SK-N-SH treated with all-trans-retinoic acid at 6 μM for 48 hours (cell line): Measurements from ENCODE around the gene TMPRSS11F.

Experiments used
- ATAC-seq: fragments of 200-7000 bp; cut with Tn5 transposase; 3 replicates; pipeline ENCODE4 v1.9.1; 2020; ENCODE audit warnings: mild to moderate bottlenecking, moderate library complexity
- ARNTL ChIP-seq: fragments of 450-650 bp; formaldehyde crosslinking; IDR thresholded peaks from 2 replicates; pipeline ENCODE4 v1.5.0; 2020; ENCODE audit warnings: low read depth, mild to moderate bottlenecking, moderate library complexity, borderline replicate concordance
- BACH2 ChIP-seq: fragments of 250-450 bp; sonication (Bioruptor Pico); IDR thresholded peaks from 2 replicates; pipeline ENCODE4 v1.9.0; 2021; ENCODE audit warnings: mild to moderate bottlenecking, borderline replicate concordance
- CSDC2 ChIP-seq: fragments of 250-450 bp; sonication (Bioruptor Pico); IDR thresholded peaks from 2 replicates; pipeline ENCODE4 v1.5.0; 2020; ENCODE audit warnings: mild to moderate bottlenecking, moderate library complexity
- ESRRG ChIP-seq: fragments of 250-450 bp; sonication (Bioruptor Pico); IDR thresholded peaks from 2 replicates; pipeline ENCODE4 v1.6.1; 2021; ENCODE audit warnings: mild to moderate bottlenecking
- GLIS3 ChIP-seq: fragments of 250-450 bp; sonication (Bioruptor Pico); IDR thresholded peaks from 2 replicates; pipeline ENCODE4 v1.5.0; 2020; ENCODE audit warnings: mild to moderate bottlenecking, moderate library complexity
- ISL1 ChIP-seq: fragments of 250-450 bp; sonication (Bioruptor Pico); IDR thresholded peaks from 2 replicates; pipeline ENCODE4 v2.1.2; 2022; ENCODE audit warnings: mild to moderate bottlenecking, moderate library complexity
- OSR1 ChIP-seq: fragments of 250-450 bp; sonication (Bioruptor Pico); IDR thresholded peaks from 2 replicates; pipeline ENCODE4 v1.8.0; 2022; ENCODE audit warnings: moderate library complexity, mild to moderate bottlenecking, inconsistent platforms
- PPARA ChIP-seq: fragments of 250-450 bp; sonication (Bioruptor Pico); IDR thresholded peaks from 2 replicates; pipeline ENCODE4 v1.5.0; 2020; ENCODE audit warnings: mild to moderate bottlenecking, borderline replicate concordance
- RARB ChIP-seq: fragments of 250-450 bp; sonication (Bioruptor Pico); IDR thresholded peaks from 2 replicates; pipeline ENCODE4 v1.8.0; 2021; ENCODE audit warnings: mild to moderate bottlenecking, moderate library complexity
- SNAI2 ChIP-seq: fragments of 250-450 bp; sonication (Bioruptor Pico); IDR thresholded peaks from 2 replicates; pipeline ENCODE4 v1.5.0; 2020; ENCODE audit warnings: mild to moderate bottlenecking, moderate library complexity
- TCF4 ChIP-seq: fragments of 250-450 bp; sonication (Bioruptor Pico); IDR thresholded peaks from 2 replicates; pipeline ENCODE4 v1.8.0; 2021; ENCODE audit warnings: mild to moderate bottlenecking, moderate library complexity, borderline replicate concordance
- TOX ChIP-seq: fragments of 250-450 bp; sonication (Bioruptor Pico); IDR thresholded peaks from 2 replicates; pipeline ENCODE4 v1.8.0; 2021; ENCODE audit warnings: mild to moderate bottlenecking, moderate library complexity, borderline replicate concordance
- ZC3H10 ChIP-seq: fragments of 250-450 bp; sonication (Bioruptor Pico); IDR thresholded peaks from 2 replicates; pipeline ENCODE4 v1.5.1; 2021; ENCODE audit warnings: mild to moderate bottlenecking, moderate library complexity
- ZFP3 ChIP-seq: fragments of 250-450 bp; sonication (Bioruptor Pico); IDR thresholded peaks from 2 replicates; pipeline ENCODE4 v1.5.0; 2020; ENCODE audit warnings: mild to moderate bottlenecking, moderate library complexity
- ZFP30 ChIP-seq: fragments of 450-650 bp; formaldehyde crosslinking; IDR thresholded peaks from 2 replicates; pipeline ENCODE4 v1.5.0; 2022; ENCODE audit warnings: mild to moderate bottlenecking, moderate library complexity
- ZNF565 ChIP-seq: fragments of 450-650 bp; formaldehyde crosslinking; conservative IDR thresholded peaks from 2 replicates; pipeline ENCODE4 v1.5.0; 2020; ENCODE audit warnings: low read depth, mild to moderate bottlenecking, moderate library complexity
- ZNF70 ChIP-seq: fragments of 450-650 bp; formaldehyde crosslinking; IDR thresholded peaks from 2 replicates; pipeline ENCODE4 v1.5.0; 2020; ENCODE audit warnings: mild to moderate bottlenecking, moderate library complexity
- ZNF8 ChIP-seq: fragments of 450-650 bp; formaldehyde crosslinking; IDR thresholded peaks from 2 replicates; pipeline ENCODE4 v1.5.0; 2020; ENCODE audit warnings: mild to moderate bottlenecking, moderate library complexity
- TF ChIP-seq, protein P1 (sequence below): fragments of 250-450 bp; sonication (Bioruptor Pico); IDR thresholded peaks from 2 replicates; pipeline ENCODE4 v1.8.0; 2021; ENCODE audit warnings: low read depth, mild to moderate bottlenecking, moderate library complexity, borderline replicate concordance
- TF ChIP-seq, protein P2 (sequence below): fragments of 250-450 bp; sonication (Bioruptor Pico); IDR thresholded peaks from 2 replicates; pipeline ENCODE4 v1.8.0; 2020; ENCODE audit warnings: mild to moderate bottlenecking, moderate library complexity, borderline replicate concordance
- TF ChIP-seq, protein P3 (sequence below): fragments of 250-450 bp; sonication (Bioruptor Pico); IDR thresholded peaks from 2 replicates; pipeline ENCODE4 v1.5.1; 2020; ENCODE audit warnings: low read depth, mild to moderate bottlenecking, moderate library complexity
- TF ChIP-seq, protein P4 (sequence below): fragments of 250-450 bp; sonication (Bioruptor Pico); IDR thresholded peaks from 2 replicates; pipeline ENCODE4 v1.5.0; 2020; ENCODE audit warnings: mild to moderate bottlenecking, moderate library complexity
- TF ChIP-seq, protein P5 (sequence below): fragments of 250-450 bp; sonication (Bioruptor Pico); IDR thresholded peaks from 2 replicates; pipeline ENCODE4 v1.5.1; 2021; ENCODE audit warnings: mild to moderate bottlenecking, moderate library complexity

TMPRSS11F gene

DNA sequence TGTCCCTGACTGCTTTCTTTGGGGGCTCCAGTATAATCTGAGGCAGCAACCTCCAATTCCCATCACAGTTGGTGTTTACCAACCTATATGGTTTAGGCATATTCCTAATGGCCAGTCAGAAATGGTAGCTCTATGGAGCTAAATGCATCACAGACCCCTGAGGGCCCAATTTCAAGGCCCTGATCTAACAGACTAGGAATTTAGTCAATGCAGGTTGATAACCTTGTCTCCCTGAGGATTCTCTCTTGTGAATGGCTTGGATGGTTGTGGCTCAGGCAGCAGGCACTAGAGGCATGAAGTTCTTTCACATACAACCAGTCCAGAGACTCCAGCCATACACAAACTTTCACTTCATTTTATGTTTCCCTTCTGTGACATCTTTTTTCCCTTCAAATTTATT is 59.4 kb downstream of the TMPRSS11F start (continued):
- TF ChIP-seq TOX (CRISPR knock-in tag), result no peak

DNA sequence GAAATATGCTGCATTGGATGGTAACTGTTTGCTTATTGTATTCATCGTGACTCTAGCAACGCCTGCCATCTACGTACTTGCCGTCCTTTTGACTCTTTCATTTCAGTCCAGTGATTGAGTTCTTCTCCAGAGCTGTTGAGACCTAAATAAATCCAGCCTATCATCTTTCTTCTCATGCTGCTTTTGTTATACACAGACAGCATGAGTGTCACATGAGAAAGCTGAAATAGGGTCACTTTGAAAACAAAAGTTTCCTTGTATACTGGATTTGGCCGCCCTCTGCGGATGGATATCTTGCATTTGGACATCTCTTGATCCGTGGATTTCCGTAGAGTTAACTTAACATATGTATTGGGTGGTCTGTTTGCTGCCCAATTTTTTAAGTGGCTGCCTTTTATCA is 67.2 kb downstream of the TMPRSS11F start:
- TF ChIP-seq ESRRG (CRISPR knock-in tag) (no peak), ZNF565 (no peak), ARNTL (CRISPR knock-in tag) (no peak)
- TF ChIP-seq, protein P1, sequence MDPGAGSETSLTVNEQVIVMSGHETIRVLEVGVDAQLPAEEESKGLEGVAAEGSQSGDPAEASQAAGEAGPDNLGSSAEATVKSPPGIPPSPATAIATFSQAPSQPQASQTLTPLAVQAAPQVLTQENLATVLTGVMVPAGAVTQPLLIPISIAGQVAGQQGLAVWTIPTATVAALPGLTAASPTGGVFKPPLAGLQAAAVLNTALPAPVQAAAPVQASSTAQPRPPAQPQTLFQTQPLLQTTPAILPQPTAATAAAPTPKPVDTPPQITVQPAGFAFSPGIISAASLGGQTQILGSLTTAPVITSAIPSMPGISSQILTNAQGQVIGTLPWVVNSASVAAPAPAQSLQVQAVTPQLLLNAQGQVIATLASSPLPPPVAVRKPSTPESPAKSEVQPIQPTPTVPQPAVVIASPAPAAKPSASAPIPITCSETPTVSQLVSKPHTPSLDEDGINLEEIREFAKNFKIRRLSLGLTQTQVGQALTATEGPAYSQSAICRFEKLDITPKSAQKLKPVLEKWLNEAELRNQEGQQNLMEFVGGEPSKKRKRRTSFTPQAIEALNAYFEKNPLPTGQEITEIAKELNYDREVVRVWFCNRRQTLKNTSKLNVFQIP (CRISPR knock-in tag), result no peak
- 0 out of 3 replicates have a peak, but pooled peaks have one; percentile 28 for ATAC-seq

DNA sequence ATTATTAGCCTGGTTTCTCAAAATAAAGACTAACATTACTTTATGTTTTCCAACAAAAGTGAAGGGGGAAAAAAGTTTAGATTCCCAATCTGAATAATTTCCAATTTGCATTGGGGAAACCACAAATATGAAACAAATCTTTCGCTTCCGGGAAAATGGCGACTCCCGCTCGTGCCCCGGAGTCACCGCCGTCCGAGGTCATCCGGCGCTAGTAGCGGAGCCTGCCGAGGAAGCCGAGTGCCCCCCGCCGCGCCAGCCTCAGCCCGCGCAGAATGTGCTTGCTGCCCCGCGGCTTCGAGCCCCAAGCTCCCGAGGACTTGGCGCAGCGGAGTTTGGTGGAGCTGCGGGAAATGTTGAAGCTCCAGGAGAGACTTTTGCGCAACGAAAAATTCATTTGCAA is 91.4 kb downstream of the TMPRSS11F start:
- no peak for ATAC-seq
- TF ChIP-seq OSR1 (CRISPR knock-in tag) (no peak), BACH2 (CRISPR knock-in tag) (no peak), ZNF8 (CRISPR knock-in tag) (no peak), ZFP30 (CRISPR knock-in tag) (no peak), RARB (CRISPR knock-in tag) (no peak), TOX (CRISPR knock-in tag) (no peak), PPARA (CRISPR knock-in tag) (no peak), ZC3H10 (CRISPR knock-in tag) (no peak), ISL1 (CRISPR knock-in tag) (no peak), ARNTL (CRISPR knock-in tag) (no peak), ESRRG (CRISPR knock-in tag) (no peak), TCF4 (CRISPR knock-in tag) (no peak), CSDC2 (no peak), ZNF70 (CRISPR knock-in tag) (no peak)
- TF ChIP-seq, protein P2, sequence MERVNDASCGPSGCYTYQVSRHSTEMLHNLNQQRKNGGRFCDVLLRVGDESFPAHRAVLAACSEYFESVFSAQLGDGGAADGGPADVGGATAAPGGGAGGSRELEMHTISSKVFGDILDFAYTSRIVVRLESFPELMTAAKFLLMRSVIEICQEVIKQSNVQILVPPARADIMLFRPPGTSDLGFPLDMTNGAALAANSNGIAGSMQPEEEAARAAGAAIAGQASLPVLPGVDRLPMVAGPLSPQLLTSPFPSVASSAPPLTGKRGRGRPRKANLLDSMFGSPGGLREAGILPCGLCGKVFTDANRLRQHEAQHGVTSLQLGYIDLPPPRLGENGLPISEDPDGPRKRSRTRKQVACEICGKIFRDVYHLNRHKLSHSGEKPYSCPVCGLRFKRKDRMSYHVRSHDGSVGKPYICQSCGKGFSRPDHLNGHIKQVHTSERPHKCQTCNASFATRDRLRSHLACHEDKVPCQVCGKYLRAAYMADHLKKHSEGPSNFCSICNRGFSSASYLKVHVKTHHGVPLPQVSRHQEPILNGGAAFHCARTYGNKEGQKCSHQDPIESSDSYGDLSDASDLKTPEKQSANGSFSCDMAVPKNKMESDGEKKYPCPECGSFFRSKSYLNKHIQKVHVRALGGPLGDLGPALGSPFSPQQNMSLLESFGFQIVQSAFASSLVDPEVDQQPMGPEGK, result no peak
- TF ChIP-seq, protein P3, sequence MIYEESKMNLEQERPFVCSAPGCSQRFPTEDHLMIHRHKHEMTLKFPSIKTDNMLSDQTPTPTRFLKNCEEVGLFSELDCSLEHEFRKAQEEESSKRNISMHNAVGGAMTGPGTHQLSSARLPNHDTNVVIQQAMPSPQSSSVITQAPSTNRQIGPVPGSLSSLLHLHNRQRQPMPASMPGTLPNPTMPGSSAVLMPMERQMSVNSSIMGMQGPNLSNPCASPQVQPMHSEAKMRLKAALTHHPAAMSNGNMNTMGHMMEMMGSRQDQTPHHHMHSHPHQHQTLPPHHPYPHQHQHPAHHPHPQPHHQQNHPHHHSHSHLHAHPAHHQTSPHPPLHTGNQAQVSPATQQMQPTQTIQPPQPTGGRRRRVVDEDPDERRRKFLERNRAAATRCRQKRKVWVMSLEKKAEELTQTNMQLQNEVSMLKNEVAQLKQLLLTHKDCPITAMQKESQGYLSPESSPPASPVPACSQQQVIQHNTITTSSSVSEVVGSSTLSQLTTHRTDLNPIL, result no peak
- TF ChIP-seq, protein P4, sequence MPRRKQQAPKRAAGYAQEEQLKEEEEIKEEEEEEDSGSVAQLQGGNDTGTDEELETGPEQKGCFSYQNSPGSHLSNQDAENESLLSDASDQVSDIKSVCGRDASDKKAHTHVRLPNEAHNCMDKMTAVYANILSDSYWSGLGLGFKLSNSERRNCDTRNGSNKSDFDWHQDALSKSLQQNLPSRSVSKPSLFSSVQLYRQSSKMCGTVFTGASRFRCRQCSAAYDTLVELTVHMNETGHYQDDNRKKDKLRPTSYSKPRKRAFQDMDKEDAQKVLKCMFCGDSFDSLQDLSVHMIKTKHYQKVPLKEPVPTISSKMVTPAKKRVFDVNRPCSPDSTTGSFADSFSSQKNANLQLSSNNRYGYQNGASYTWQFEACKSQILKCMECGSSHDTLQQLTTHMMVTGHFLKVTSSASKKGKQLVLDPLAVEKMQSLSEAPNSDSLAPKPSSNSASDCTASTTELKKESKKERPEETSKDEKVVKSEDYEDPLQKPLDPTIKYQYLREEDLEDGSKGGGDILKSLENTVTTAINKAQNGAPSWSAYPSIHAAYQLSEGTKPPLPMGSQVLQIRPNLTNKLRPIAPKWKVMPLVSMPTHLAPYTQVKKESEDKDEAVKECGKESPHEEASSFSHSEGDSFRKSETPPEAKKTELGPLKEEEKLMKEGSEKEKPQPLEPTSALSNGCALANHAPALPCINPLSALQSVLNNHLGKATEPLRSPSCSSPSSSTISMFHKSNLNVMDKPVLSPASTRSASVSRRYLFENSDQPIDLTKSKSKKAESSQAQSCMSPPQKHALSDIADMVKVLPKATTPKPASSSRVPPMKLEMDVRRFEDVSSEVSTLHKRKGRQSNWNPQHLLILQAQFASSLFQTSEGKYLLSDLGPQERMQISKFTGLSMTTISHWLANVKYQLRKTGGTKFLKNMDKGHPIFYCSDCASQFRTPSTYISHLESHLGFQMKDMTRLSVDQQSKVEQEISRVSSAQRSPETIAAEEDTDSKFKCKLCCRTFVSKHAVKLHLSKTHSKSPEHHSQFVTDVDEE (CRISPR knock-in tag), result no peak

DNA sequence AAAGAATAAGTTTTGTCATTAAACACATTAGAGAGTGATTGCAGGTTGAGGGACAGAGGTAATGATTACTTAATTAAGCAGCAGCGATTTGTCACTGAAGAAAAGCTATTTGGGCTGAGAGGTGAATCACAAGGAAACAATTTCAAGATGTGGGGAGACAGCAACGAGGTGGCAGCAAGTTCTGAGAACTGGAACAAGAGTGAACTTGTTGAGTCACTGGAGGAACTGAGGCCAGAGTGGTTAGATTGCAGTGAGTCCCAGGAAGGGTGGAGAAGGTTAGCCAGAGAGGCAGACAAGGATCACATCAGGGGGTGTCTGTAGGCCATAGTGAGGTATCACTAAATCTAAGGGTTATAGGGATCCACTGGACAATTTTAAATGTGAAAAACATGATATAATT is 108.5 kb downstream of the TMPRSS11F start:
- ATAC-seq, result no peak
- TF ChIP-seq BACH2 (CRISPR knock-in tag) (no peak), ESRRG (CRISPR knock-in tag) (no peak), GLIS3 (no peak), ZC3H10 (CRISPR knock-in tag) (no peak), ZNF70 (CRISPR knock-in tag) (no peak), ZFP3 (CRISPR knock-in tag) (no peak), ZNF565 (no peak), ZFP30 (CRISPR knock-in tag) (no peak), SNAI2 (no peak), TCF4 (CRISPR knock-in tag) (no peak)
- TF ChIP-seq, protein P4 (CRISPR knock-in tag), result no peak
- TF ChIP-seq, protein P1 (CRISPR knock-in tag), result no peak
- TF ChIP-seq, protein P5, sequence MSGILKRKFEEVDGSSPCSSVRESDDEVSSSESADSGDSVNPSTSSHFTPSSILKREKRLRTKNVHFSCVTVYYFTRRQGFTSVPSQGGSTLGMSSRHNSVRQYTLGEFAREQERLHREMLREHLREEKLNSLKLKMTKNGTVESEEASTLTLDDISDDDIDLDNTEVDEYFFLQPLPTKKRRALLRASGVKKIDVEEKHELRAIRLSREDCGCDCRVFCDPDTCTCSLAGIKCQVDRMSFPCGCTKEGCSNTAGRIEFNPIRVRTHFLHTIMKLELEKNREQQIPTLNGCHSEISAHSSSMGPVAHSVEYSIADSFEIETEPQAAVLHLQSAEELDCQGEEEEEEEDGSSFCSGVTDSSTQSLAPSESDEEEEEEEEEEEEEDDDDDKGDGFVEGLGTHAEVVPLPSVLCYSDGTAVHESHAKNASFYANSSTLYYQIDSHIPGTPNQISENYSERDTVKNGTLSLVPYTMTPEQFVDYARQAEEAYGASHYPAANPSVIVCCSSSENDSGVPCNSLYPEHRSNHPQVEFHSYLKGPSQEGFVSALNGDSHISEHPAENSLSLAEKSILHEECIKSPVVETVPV (CRISPR knock-in tag), result no peak
